K562 (cell line): ENCODE data around the gene DIPK2A. TPM values are rescaled to one million over a fixed set of nuclear protein-coding genes. Genes with fewer than 3 reads are reported as not detected.

ENCODE experiments used
- ATAC-seq: fragments of 200-7000 bp; cut with Tn5 transposase; 3 replicates; pipeline ENCODE4 v1.9.1; 2020; ENCODE audit warnings: moderate library complexity
- BruUV-seq: library from RNA; stranded (reverse); fragments of 400-500 nt; replicated peaks from 2 replicates; lab custom pipeline; 2021; lab: Mats Ljungman, UMichigan
- CTCF ChIA-PET: fragments of 300-600 bp; formaldehyde crosslinking; extraction: SDS; loops from one replicate; lab custom pipeline; 2021; ENCODE audit warnings: low intra/inter-chr PET ratio; lab: Yijun Ruan, JAX
- POLR2A ChIA-PET: fragments of 300-600, 350-650 bp; sonication (Branson Sonifier 250); formaldehyde crosslinking; extraction: SDS; loops from one replicate; lab custom pipeline; 2021; ENCODE audit warnings: antibody characterized with exemption, inconsistent platforms; lab: Yijun Ruan, JAX
- DNase-seq, 4 experiments: peaks; one replicate each; pipeline versions ENCODE4 v3.0.0 to v3.0.0-alpha.2; 2011 to 2018; ENCODE audit warnings: low spot score in 3 of 4, mixed read lengths in 3 of 4; ENCODE audit errors: extremely low read depth in 1 of 4
- FAIRE-seq: peaks from 2 replicates; lab custom pipeline; 2011; peaks lifted over from hg19 to GRCh38; lab: Jason Lieb, UNC
- H2AFZ ChIP-seq: 2 replicates; pipeline ENCODE4 v1.6.0; 2011; ENCODE audit warnings: low read depth, low read length, control low read depth, inconsistent platforms
- H3K27ac ChIP-seq: fragments of 200-600 bp; 3 replicates; pipeline ENCODE4 v1.8.0; 2011; ENCODE audit warnings: low read depth, mild to moderate bottlenecking, control low read depth, inconsistent platforms, low read length, moderate library complexity, mixed read lengths; ENCODE audit errors: extremely low read depth
- H3K27me3 ChIP-seq, 2 experiments: fragments of 300-600 bp in 1 of 2; 2 replicates in 1 of 2; 3 replicates in 1 of 2; pipeline versions ENCODE4 v1.6.0 to v1.8.0; 2011; ENCODE audit warnings: inconsistent platforms in 2 of 2, low read length in 2 of 2, mild to moderate bottlenecking in 1 of 2, mixed read lengths in 1 of 2, moderate library complexity in 1 of 2; ENCODE audit not compliant: control insufficient read depth in 2 of 2, insufficient read depth in 2 of 2
- H3K36me3 ChIP-seq: fragments of 300-600 bp; 3 replicates; pipeline ENCODE4 v1.8.0; 2011; ENCODE audit warnings: mild to moderate bottlenecking, low read length, inconsistent platforms; ENCODE audit not compliant: control insufficient read depth, insufficient read depth
- H3K4me1 ChIP-seq, 2 experiments: fragments of 200-600 bp in 1 of 2; replicated peaks in 1 of 2; 2 replicates in 1 of 2; 3 replicates in 1 of 2; pipeline versions ENCODE4 v1.5.1 to v1.8.0; 2011; ENCODE audit warnings: inconsistent platforms in 2 of 2, low read length in 2 of 2, mild to moderate bottlenecking in 1 of 2, mixed read lengths in 1 of 2, moderate library complexity in 1 of 2; ENCODE audit not compliant: control insufficient read depth in 2 of 2, insufficient read depth in 2 of 2
- H3K4me2 ChIP-seq: 2 replicates; pipeline ENCODE4 v1.6.1; 2011; ENCODE audit warnings: low read length, control low read depth, inconsistent platforms, mixed read lengths; ENCODE audit not compliant: insufficient read depth
- H3K4me3 ChIP-seq: fragments of 200-600 bp; sonication (generic), shearing (Covaris generic); 2 replicates; pipeline ENCODE4 v1.5.1; 2016; ENCODE audit warnings: control low read depth, inconsistent platforms
- H3K79me2 ChIP-seq: fragments of 200-600 bp; 3 replicates; pipeline ENCODE4 v1.8.0; 2011; ENCODE audit warnings: low read length, inconsistent platforms; ENCODE audit not compliant: control insufficient read depth, insufficient read depth
- H3K9ac ChIP-seq, 2 experiments: 2 replicates each; pipeline versions ENCODE4 v1.6.0 to v1.6.1; 2011; ENCODE audit warnings: low read depth in 2 of 2, low read length in 2 of 2, control low read depth in 1 of 2, inconsistent platforms in 1 of 2, mild to moderate bottlenecking in 1 of 2, mixed read lengths in 1 of 2; ENCODE audit not compliant: insufficient read depth in 1 of 2
- H3K9me1 ChIP-seq: one replicate; pipeline ENCODE4 v1.6.0; 2011; ENCODE audit warnings: inconsistent platforms, mild to moderate bottlenecking, low read length, moderate library complexity; ENCODE audit not compliant: control insufficient read depth, insufficient read depth
- H3K9me3 ChIP-seq: replicated peaks from 2 replicates; pipeline ENCODE4 v1.5.1; 2011; ENCODE audit warnings: low read depth, low read length, inconsistent platforms; ENCODE audit not compliant: control insufficient read depth, insufficient read depth
- H4K20me1 ChIP-seq: replicated peaks from 2 replicates; pipeline ENCODE4 v1.6.1; 2011; ENCODE audit warnings: low read length, inconsistent platforms, mixed read lengths; ENCODE audit not compliant: control insufficient read depth, insufficient read depth
- CBFB ChIP-seq: sonication (generic); formaldehyde crosslinking; IDR thresholded peaks from 2 replicates; pipeline ENCODE4 v1.4.0; 2020; ENCODE audit warnings: mild to moderate bottlenecking, missing genetic modification reagents
- CTBP1 ChIP-seq: fragments of 450-650 bp; IDR thresholded peaks from 2 replicates; pipeline ENCODE4 v1.6.1; 2016; ENCODE audit warnings: borderline replicate concordance
- PYGO2 ChIP-seq: fragments of 450-650 bp; IDR thresholded peaks from 2 replicates; pipeline ENCODE4 v1.6.1; 2016; ENCODE audit warnings: mild to moderate bottlenecking, missing genetic modification characterization, moderate library complexity, missing compliant biosample characterization
- RBM17 ChIP-seq: fragments of 200-400 bp; formaldehyde crosslinking; IDR thresholded peaks from 2 replicates; pipeline ENCODE4 v1.6.1; 2017; ENCODE audit warnings: low read depth, mild to moderate bottlenecking, low read length, borderline replicate concordance
- ZNF174 ChIP-seq: fragments of 250-450 bp; sonication (Bioruptor Pico); IDR thresholded peaks from 2 replicates; pipeline ENCODE4 v1.4.0; 2020; ENCODE audit warnings: mild to moderate bottlenecking
- ZNF384 ChIP-seq: IDR thresholded peaks from 2 replicates; pipeline ENCODE4 v1.6.1; 2012; ENCODE audit warnings: low read depth, low read length, improper control_type of control experiment
- ZNF436 ChIP-seq: fragments of 250-450, 450-650 bp; sonication (Bioruptor Pico); formaldehyde crosslinking; IDR thresholded peaks from 2 replicates; pipeline ENCODE4 v1.7.0; 2020; ENCODE audit warnings: mild to moderate bottlenecking
- WGBS: fragments of 100-300 bp; shearing (Covaris generic); methylation state at CpG from one replicate; pipeline ENCODE4 v1.1.6; 2016; ENCODE audit warnings: low coverage, mixed read lengths; ENCODE audit not compliant: insufficient coverage; ENCODE audit errors: missing lambda C conversion rate; 5-methylcytosine and 5-hydroxymethylcytosine counted together
- in situ Hi-C: fragments of 300-500 bp; cut with MboI; formaldehyde crosslinking; loops from 4 replicates; pipeline ENCODE4 v1.15.0; 2018; ENCODE audit warnings: inconsistent platforms, mixed read lengths
- intact Hi-C: fragments of 100-400 bp; cut with micrococcal nuclease; formaldehyde crosslinking; loops from 2 replicates; pipeline ENCODE4 v1.14.2; 2022
- polyA plus RNA-seq, 8 experiments: library from polyadenylated mRNA; depleted of rRNA in 4 of 8; stranded (reverse) in 5 of 8; unstranded in 3 of 8; fragments of >200 nt; fragmentation: Nextera tagmentation in 2 of 8; fragmentation: Illumina TruSeq in 1 of 8; extraction: Ambion mirVana in 2 of 8; extraction: Trizol in 1 of 8; gene quantifications; 2 replicates each; pipeline versions ENCODE4 v1.2.1 to v1.2.3, GENCODE V29; 2011 to 2014; ENCODE audit warnings: inconsistent platforms in 1 of 8, missing spikeins in 1 of 8
- total RNA-seq, 7 experiments: library from RNA; depleted of rRNA in 6 of 7; stranded (reverse); fragments of >200 nt in 6 of 7; fragmentation: Illumina TruSeq in 2 of 7; extraction: Trizol in 2 of 7; gene quantifications; 2 replicates each; pipeline versions ENCODE4 v1.2.1 to v1.2.3, GENCODE V29; 2011 to 2021; ENCODE audit warnings: low replicate concordance in 1 of 7

DIPK2A gene
- total and polyA plus RNA-seq, 9 of the 15 experiments (the other 6 are each of a cell fraction or from before 2014, with no cell fraction given), result 3.3 to 15.7 (median 7.8) TPM

- WGBS, result 0% methylated on average over 1 of the region's 1 CpG
- CTCF ChIA-PET, result no interaction called here
- TF ChIP-seq CTBP1 (no peak), ZNF384 (no peak), RBM17 (no peak), ZNF174 (no peak), CBFB (no peak), PYGO2 (no peak)
These were observed 10.3 kb upstream of the DIPK2A start for GRCh38 chr3:143961342-143961741.

GRCh38 chr3:143963946-143964345 lies 7.7 kb upstream of the DIPK2A start:
- intact Hi-C loops (no loop called here), in situ Hi-C loops (no loop called here)
- H3K27ac ChIP-seq, result no peak overlapping the region
- POLR2A ChIA-PET, result no interaction called here
- H3K27me3 ChIP-seq, result no peaks in the 10 kb centered on the region
- no peaks in the 10 kb centered on the region for H3K4me1 ChIP-seq
- no peaks in the 10 kb centered on the region for H3K79me2 ChIP-seq
- ATAC-seq (no peak), DNase-seq (no peak), FAIRE-seq (no peak)
- no peaks in the 10 kb centered on the region for H3K9me1 ChIP-seq
- no peak overlapping the region for H3K4me2 ChIP-seq
- CTCF ChIA-PET, result no interaction called here
- H3K9ac ChIP-seq, result no peak overlapping the region
- no peak overlapping the region for H2AFZ ChIP-seq
- H3K36me3 ChIP-seq, result no peaks in the 10 kb centered on the region
- no peaks in the 10 kb centered on the region for H3K9me3 ChIP-seq
- WGBS, result 6% methylated on average over 5 of the region's 6 CpGs
- no TSS peak for BruUV-seq
- no peaks in the 10 kb centered on the region for H4K20me1 ChIP-seq
- TF ChIP-seq ZNF436 (CRISPR knock-in tag), result no peak
- peak; percentile 48; the same call in 1 of the 2 replicates for TF ChIP-seq ZNF384
- H3K4me3 ChIP-seq, result no peak overlapping the region

More at GRCh38 chr3:143961342-143961741, 10.3 kb upstream of the DIPK2A start:
- H3K27ac ChIP-seq, result no peak overlapping the region
- no peaks in the 10 kb centered on the region for H3K4me1 ChIP-seq
- H2AFZ ChIP-seq, result no peak overlapping the region
- BruUV-seq, result no TSS peak
- no peak overlapping the region for H3K9ac ChIP-seq
- in situ Hi-C loops, result no loop called here
- DNase-seq (no peak), FAIRE-seq (no peak), ATAC-seq (no peak)
- no peaks in the 10 kb centered on the region for H3K79me2 ChIP-seq
- H3K27me3 ChIP-seq, result no peaks in the 10 kb centered on the region
- no peaks in the 10 kb centered on the region for H4K20me1 ChIP-seq
- H3K4me2 ChIP-seq, result no peak overlapping the region
- no peak overlapping the region for H3K4me3 ChIP-seq
- no peaks in the 10 kb centered on the region for H3K9me1 ChIP-seq
- H3K9me3 ChIP-seq, result no peaks in the 10 kb centered on the region
- no peaks in the 10 kb centered on the region for H3K36me3 ChIP-seq
- POLR2A ChIA-PET, result no interaction called here
- intact Hi-C loops, result no loop called here
